H54 (cell line): ENCODE measurements around the gene EIF4A3.

ENCODE experiments used
- DNase-seq: peaks from one replicate; pipeline ENCODE4 v3.0.0; 2011; ENCODE audit warnings: low spot score, mixed read lengths; ENCODE audit not compliant: insufficient read length
- FAIRE-seq: peaks from 3 replicates; lab custom pipeline; 2011; peaks lifted over from hg19 to GRCh38; lab: Jason Lieb, UNC
- POLR2A ChIP-seq: IDR thresholded peaks from 2 replicates; pipeline ENCODE4 v1.6.1; 2011; ENCODE audit warnings: low read depth, mild to moderate bottlenecking, low read length

Gene EIF4A3

DNA sequence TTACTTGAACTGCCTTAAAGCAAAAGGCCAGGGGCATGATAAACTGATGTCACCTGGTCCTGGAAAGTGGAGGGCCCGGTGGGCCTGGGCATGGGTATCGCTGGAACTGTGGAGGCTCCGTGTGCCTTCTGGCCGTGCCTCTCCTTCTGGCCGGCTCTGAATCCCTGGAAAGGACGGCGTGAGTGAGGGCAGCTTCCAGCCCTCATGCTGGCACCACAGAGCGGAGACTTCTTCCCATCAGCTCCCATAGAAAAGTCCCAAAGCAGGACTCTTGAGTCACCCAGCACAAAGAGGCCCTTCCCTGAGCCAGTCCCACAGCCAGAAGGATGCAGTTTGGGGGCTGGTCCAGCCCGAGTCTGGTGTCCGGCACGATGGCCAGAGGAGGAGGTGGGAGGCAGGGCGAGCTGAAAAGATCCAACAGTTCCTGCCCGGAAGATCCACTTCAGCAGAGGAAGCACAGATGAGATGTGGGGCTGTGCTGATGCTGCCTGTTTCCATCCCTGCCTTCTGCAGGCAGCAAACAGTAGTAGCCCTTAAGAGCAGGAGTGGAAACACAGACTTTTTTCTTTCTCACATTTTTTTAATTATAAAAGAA is 37.8 kb downstream of the EIF4A3 start:
- no peak for TF ChIP-seq POLR2A
- DNase-seq = no peak
- FAIRE-seq = no peak

- TF ChIP-seq POLR2A = no peak
- DNase-seq (no peak), FAIRE-seq (no peak)
Measured at GRCh38 chr17:80108036-80108971, 38.6 kb downstream of the EIF4A3 start.

- TF ChIP-seq POLR2A = no peak
- DNase-seq (no peak), FAIRE-seq (no peak)
Measured at GRCh38 chr17:80107231-80108021, 39.5 kb downstream of the EIF4A3 start.

GRCh38 chr17:80106751-80107150 is 40.2 kb downstream of the EIF4A3 start:
- no peak for DNase-seq
- no peak for TF ChIP-seq POLR2A
- no peak for FAIRE-seq

GRCh38 chr17:80106176-80106575 is 40.8 kb downstream of the EIF4A3 start:
- no peak for DNase-seq
- TF ChIP-seq POLR2A = no peak
- FAIRE-seq = no peak

DNA sequence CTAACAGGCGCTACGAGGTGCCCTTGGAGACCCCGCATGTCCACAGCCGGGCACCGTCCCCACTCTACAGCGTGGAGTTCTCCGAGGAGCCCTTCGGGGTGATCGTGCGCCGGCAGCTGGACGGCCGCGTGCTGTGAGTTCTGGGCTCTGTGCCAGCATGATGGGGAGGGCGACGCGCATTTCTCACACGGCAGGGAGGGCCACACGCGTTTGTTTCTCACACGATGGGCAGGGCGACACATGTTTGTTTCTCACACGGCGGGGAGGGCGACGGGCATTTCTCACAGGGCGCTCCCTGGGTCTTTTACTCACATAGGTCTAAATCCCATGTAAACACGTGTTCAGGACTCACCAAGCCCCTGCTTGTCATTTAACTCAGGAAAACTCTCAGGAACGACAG is 41.2 kb downstream of the EIF4A3 start:
- FAIRE-seq (no peak), DNase-seq (no peak)
- no peak for TF ChIP-seq POLR2A

DNA sequence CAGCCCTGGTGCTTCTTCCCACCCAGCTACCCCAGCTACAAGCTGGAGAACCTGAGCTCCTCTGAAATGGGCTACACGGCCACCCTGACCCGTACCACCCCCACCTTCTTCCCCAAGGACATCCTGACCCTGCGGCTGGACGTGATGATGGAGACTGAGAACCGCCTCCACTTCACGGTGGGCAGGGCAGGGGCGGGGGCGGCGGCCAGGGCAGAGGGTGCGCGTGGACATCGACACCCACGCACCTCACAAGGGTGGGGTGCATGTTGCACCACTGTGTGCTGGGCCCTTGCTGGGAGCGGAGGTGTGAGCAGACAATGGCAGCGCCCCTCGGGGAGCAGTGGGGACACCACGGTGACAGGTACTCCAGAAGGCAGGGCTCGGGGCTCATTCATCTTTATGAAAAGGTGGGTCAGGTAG is 42.0 kb downstream of the EIF4A3 start:
- no peak for FAIRE-seq

DNA sequence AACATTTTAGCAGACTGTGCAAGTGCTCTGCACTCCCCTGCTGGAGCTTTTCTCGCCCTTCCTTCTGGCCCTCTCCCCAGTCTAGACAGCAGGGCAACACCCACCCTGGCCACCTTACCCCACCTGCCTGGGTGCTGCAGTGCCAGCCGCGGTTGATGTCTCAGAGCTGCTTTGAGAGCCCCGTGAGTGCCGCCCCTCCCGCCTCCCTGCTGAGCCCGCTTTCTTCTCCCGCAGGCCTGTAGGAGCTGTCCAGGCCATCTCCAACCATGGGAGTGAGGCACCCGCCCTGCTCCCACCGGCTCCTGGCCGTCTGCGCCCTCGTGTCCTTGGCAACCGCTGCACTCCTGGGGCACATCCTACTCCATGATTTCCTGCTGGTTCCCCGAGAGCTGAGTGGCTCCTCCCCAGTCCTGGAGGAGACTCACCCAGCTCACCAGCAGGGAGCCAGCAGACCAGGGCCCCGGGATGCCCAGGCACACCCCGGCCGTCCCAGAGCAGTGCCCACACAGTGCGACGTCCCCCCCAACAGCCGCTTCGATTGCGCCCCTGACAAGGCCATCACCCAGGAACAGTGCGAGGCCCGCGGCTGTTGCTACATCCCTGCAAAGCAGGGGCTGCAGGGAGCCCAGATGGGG is 42.5 kb downstream of the EIF4A3 start:
- peak; percentile 97 for DNase-seq
- no peak for FAIRE-seq
- TF ChIP-seq POLR2A = no peak

More for the DNA sequence above, 42.0 kb downstream of the EIF4A3 start:
- TF ChIP-seq POLR2A = no peak
- no peak for DNase-seq

GRCh38 chr17:80103449-80104085 is 43.4 kb downstream of the EIF4A3 start:
- no peak for TF ChIP-seq POLR2A
- DNase-seq (no peak), FAIRE-seq (no peak)

GRCh38 chr17:80102664-80103448 is 44.1 kb downstream of the EIF4A3 start:
- FAIRE-seq (no peak), DNase-seq (no peak)
- TF ChIP-seq POLR2A = no peak

DNA sequence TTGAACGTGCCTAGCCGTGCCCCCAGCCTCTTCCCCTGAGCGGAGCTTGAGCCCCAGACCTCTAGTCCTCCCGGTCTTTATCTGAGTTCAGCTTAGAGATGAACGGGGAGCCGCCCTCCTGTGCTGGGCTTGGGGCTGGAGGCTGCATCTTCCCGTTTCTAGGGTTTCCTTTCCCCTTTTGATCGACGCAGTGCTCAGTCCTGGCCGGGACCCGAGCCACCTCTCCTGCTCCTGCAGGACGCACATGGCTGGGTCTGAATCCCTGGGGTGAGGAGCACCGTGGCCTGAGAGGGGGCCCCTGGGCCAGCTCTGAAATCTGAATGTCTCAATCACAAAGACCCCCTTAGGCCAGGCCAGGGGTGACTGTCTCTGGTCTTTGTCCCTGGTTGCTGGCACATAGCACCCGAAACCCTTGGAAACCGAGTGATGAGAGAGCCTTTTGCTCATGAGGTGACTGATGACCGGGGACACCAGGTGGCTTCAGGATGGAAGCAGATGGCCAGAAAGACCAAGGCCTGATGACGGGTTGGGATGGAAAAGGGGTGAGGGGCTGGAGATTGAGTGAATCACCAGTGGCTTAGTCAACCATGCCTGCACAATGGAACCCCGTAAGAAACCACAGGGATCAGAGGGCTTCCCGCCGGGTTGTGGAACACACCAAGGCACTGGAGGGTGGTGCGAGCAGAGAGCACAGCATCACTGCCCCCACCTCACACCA is 44.8 kb downstream of the EIF4A3 start:
- no peak for DNase-seq
- no peak for TF ChIP-seq POLR2A
- FAIRE-seq = no peak
